Stomach (tissue), 4 donors: Measurements from ENCODE around the gene STK38L.

ENCODE experiments used
- EP300 ChIP-seq: sonication (generic); formaldehyde crosslinking; IDR thresholded peaks from one replicate; pipeline ENCODE4 v1.6.1; 2017; ENCODE audit warnings: antibody characterized with exemption
- POLR2A ChIP-seq, 4 donors: fragments of 450-650 bp; IDR thresholded peaks; one replicate each; pipeline ENCODE4 v1.6.1; 2016; ENCODE audit warnings: antibody characterized with exemption in 4 of 4, control low read depth in 2 of 4, mild to moderate bottlenecking in 1 of 4, moderate library complexity in 1 of 4
- POLR2AphosphoS5 ChIP-seq, 3 donors: sonication (generic); formaldehyde crosslinking; IDR thresholded peaks; one replicate each; pipeline ENCODE4 v1.6.1; 2016; ENCODE audit warnings: antibody characterized with exemption in 3 of 3
- TF ChIP-seq, protein P1 (sequence below), 7 experiments: fragments of 450-650 bp in 4 of 7; fragments of 200-600 bp in 3 of 7; sonication (generic) in 3 of 7; IDR thresholded peaks; one replicate each; pipeline ENCODE4 v1.5.1; 2016 to 2019; ENCODE audit warnings: antibody characterized with exemption in 7 of 7, control low read depth in 2 of 7, mild to moderate bottlenecking in 1 of 7

DNA sequence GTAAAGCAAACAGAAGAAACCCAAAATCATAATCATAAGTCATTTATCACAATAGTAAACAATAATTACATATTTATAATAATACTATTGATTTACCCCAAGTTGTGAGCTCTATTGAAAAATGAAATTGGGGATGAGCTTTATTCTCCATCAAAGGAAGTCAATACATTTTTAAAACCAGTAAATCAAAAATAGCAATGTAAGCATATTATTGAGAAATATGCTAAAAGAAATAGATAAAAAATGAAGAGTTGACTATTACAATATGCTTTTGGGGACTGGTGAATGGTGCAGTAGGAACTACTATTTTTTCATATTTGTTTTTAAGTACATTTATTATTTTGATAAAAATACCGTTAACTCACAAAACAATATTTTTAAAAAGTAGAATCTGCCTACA lies 31.2 kb upstream of the STK38L start:
- TF ChIP-seq POLR2A (IDR thresholded peaks at IDR 0.05) (no peak), POLR2AphosphoS5 (IDR thresholded peaks at IDR 0.05) (no peak), EP300 (no peak)
- TF ChIP-seq, protein P1, sequence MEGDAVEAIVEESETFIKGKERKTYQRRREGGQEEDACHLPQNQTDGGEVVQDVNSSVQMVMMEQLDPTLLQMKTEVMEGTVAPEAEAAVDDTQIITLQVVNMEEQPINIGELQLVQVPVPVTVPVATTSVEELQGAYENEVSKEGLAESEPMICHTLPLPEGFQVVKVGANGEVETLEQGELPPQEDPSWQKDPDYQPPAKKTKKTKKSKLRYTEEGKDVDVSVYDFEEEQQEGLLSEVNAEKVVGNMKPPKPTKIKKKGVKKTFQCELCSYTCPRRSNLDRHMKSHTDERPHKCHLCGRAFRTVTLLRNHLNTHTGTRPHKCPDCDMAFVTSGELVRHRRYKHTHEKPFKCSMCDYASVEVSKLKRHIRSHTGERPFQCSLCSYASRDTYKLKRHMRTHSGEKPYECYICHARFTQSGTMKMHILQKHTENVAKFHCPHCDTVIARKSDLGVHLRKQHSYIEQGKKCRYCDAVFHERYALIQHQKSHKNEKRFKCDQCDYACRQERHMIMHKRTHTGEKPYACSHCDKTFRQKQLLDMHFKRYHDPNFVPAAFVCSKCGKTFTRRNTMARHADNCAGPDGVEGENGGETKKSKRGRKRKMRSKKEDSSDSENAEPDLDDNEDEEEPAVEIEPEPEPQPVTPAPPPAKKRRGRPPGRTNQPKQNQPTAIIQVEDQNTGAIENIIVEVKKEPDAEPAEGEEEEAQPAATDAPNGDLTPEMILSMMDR (IDR thresholded peaks at IDR 0.05), result no peak
